ENCODE measurements around the gene GDF10.
A peak's percentile ranks its signal among the peaks of the same experiment; 100 is the strongest.

The GDF10 gene

DNA sequence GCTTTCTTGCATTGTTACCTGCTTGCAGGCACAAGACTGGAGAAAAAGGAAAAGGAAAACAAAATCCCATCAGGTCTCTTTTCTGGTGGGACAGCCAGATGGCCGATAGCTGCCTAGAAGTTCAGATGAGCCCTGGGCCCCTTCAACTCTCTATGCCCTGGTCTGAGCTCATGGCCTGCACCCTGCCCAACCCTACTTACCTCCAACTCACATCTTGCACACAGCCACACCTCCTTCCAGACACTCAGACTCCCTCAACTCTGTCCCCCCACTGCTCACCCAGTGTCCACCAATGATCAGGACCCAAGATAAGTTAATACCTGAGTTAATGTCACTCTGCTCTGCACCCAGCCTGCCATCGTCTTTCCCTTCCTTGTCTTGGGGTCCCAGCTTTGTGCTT, 59.1 kb downstream of the GDF10 start:
- Histone ChIP-seq H4K8ac (ENCODE audit: low read depth, low read length) (no peak overlapping the region), H3K23ac (ENCODE audit: low read length) (no peak overlapping the region), H3K56ac (ENCODE audit: low read length) (no peak overlapping the region), H2BK5ac (ENCODE audit: low read length) (no peak overlapping the region), H3K36me3 (ENCODE audit: control insufficient read depth, insufficient read depth, low read length) (no peaks in the 10 kb centered on the region), H3K79me2 (ENCODE audit: control insufficient read depth, insufficient read depth, low read length) (no peaks in the 10 kb centered on the region), H3K4me1 (ENCODE audit: control insufficient read depth, low read depth, low read length) (no peaks in the 10 kb centered on the region), H3K4me3 (ENCODE audit: low read length) (no peak overlapping the region), H2AK5ac (ENCODE audit: low read length) (no peak overlapping the region), H3K79me1 (ENCODE audit: low read length) (no peaks in the 10 kb centered on the region), H3K9ac (ENCODE audit: low read length) (no peak overlapping the region), H3K4me2 (ENCODE audit: low read length) (no peak overlapping the region), H3K18ac (ENCODE audit: low read length) (no peak overlapping the region), H2BK15ac (replicated peaks; ENCODE audit: low read depth) (no peak overlapping the region), H2BK120ac (ENCODE audit: low read depth, low read length) (no peak overlapping the region), H3K4ac (ENCODE audit: low read depth, low read length) (no peak overlapping the region), H4K5ac (ENCODE audit: low read length) (no peak overlapping the region), H3K27ac (ENCODE audit: low read depth, low read length) (no peak overlapping the region), H3K27me3 (ENCODE audit: insufficient read depth, low read length, poor library complexity) (no peaks in the 10 kb centered on the region)
- no peak for DNase-seq
- no CpG with 5 or more reads among the region's 2 CpGs for WGBS (ENCODE audit: extremely low coverage, insufficient coverage, low lambda C conversion rate)

DNA sequence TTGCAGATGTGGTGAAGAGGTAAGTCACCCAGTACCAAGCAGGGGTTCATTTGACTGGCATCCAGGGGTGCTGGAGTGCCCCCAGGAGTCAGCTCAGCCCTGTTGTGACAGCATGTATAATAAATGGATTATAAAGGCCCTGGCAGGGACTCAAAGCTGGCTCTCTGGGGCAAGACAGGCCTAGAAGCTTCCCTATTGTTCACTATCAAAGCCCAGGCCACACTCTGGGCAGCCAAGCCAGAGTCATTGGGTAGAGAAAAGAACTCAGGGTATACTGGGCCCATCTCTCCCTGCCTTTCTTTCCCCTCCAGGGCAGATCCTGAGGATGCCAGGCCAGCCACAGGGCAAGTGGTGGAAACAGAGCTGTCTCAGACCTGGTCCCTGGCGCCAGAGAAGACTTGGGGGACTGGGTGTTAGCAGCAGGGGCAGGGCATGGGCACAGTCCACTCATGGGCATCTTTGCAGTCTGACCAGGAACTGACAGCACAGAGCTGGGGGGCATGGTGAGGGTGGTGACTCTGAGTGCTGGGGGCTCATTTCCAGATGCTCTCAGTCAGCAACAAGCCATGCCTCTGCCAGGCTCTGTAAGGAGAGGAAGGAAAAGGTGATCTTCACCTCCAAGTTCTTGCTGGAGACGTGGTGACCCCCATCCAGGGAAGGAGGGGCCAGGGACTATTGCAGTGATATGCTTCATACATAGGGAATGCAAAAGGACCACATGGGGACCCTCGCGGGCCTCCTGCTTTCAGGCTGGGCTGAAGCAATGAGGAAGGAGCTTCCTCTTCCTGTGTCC, 59.8 kb downstream of the GDF10 start:
- Histone ChIP-seq H3K23ac (ENCODE audit: low read length) (no peak overlapping the region), H2BK15ac (replicated peaks; ENCODE audit: low read depth) (no peak overlapping the region), H3K27ac (ENCODE audit: low read depth, low read length) (no peak overlapping the region), H3K9ac (ENCODE audit: low read length) (no peak overlapping the region), H3K18ac (ENCODE audit: low read length) (no peak overlapping the region), H3K79me2 (ENCODE audit: control insufficient read depth, insufficient read depth, low read length) (no peaks in the 10 kb centered on the region), H3K4me1 (ENCODE audit: control insufficient read depth, low read depth, low read length) (no peaks in the 10 kb centered on the region), H2AK5ac (ENCODE audit: low read length) (no peak overlapping the region), H3K27me3 (ENCODE audit: insufficient read depth, low read length, poor library complexity) (no peaks in the 10 kb centered on the region), H3K36me3 (ENCODE audit: control insufficient read depth, insufficient read depth, low read length) (no peaks in the 10 kb centered on the region), H4K8ac (ENCODE audit: low read depth, low read length) (no peak overlapping the region), H3K4me3 (ENCODE audit: low read length) (no peak overlapping the region), H3K4me2 (ENCODE audit: low read length) (no peak overlapping the region), H2BK5ac (ENCODE audit: low read length) (no peak overlapping the region), H3K4ac (ENCODE audit: low read depth, low read length) (no peak overlapping the region), H3K79me1 (ENCODE audit: low read length) (no peaks in the 10 kb centered on the region), H3K56ac (ENCODE audit: low read length) (no peak overlapping the region), H4K5ac (ENCODE audit: low read length) (no peak overlapping the region), H2BK120ac (ENCODE audit: low read depth, low read length) (no peak overlapping the region)
- WGBS (ENCODE audit: extremely low coverage, insufficient coverage, low lambda C conversion rate): no CpG with 5 or more reads among the region's 4 CpGs
- no peak for DNase-seq

DNA sequence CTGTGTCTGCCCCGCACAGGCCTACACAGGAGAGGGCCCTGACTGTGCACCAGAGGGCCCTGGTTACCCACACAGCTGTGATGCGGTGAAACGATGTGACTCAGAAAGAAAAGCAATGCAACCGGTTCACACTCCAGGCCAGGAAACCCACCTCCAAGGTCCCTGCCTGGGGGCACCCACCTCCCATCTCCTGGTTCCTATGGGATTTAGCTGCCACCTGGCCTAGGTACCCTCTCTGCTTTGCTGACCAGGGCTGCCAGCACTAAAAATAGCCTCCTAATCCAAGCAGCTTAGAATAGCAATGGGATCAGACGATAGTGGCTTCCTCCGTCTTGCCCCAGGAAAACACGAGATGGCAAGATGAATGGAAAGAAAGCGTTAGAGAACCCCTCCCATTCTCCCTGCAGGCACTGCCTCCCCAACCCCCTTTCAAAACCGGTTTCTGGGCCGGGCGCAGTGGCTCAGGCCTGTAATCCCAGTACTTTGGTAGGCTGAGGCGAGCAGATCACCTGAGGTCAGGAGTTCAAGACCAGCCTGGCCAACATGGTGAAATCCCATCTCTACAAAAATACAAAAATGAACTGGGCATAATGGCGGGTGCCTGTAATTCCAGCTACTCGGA, 60.5 kb downstream of the GDF10 start:
- H3K56ac ChIP-seq (ENCODE audit: low read length): no peak overlapping the region
- no peaks in the 10 kb centered on the region for H3K79me1 ChIP-seq (ENCODE audit: low read length)
- no peaks in the 10 kb centered on the region for H3K4me1 ChIP-seq (ENCODE audit: control insufficient read depth, low read depth, low read length)
- no peak overlapping the region for H3K27ac ChIP-seq (ENCODE audit: low read depth, low read length)
- H3K4me2 ChIP-seq (ENCODE audit: low read length): no peak overlapping the region
- H2AK5ac ChIP-seq (ENCODE audit: low read length): no peak overlapping the region
- no peak overlapping the region for H2BK120ac ChIP-seq (ENCODE audit: low read depth, low read length)
- WGBS (ENCODE audit: extremely low coverage, insufficient coverage, low lambda C conversion rate): no CpG with 5 or more reads among the region's 14 CpGs
- H2BK5ac ChIP-seq (ENCODE audit: low read length): no peak overlapping the region
- no peak overlapping the region for H4K5ac ChIP-seq (ENCODE audit: low read length)
- H3K23ac ChIP-seq (ENCODE audit: low read length): no peak overlapping the region
- no peak for DNase-seq
- H3K36me3 ChIP-seq (ENCODE audit: control insufficient read depth, insufficient read depth, low read length): no peaks in the 10 kb centered on the region
- no peak overlapping the region for H3K4me3 ChIP-seq (ENCODE audit: low read length)
- no peak overlapping the region for H3K18ac ChIP-seq (ENCODE audit: low read length)
- no peak overlapping the region for H3K4ac ChIP-seq (ENCODE audit: low read depth, low read length)
- H3K9ac ChIP-seq (ENCODE audit: low read length): no peak overlapping the region
- no peak overlapping the region for H2BK15ac ChIP-seq (replicated peaks; ENCODE audit: low read depth)
- H4K8ac ChIP-seq (ENCODE audit: low read depth, low read length): no peak overlapping the region
- H3K27me3 ChIP-seq (ENCODE audit: insufficient read depth, low read length, poor library complexity): no peaks in the 10 kb centered on the region
- H3K79me2 ChIP-seq (ENCODE audit: control insufficient read depth, insufficient read depth, low read length): no peaks in the 10 kb centered on the region

DNA sequence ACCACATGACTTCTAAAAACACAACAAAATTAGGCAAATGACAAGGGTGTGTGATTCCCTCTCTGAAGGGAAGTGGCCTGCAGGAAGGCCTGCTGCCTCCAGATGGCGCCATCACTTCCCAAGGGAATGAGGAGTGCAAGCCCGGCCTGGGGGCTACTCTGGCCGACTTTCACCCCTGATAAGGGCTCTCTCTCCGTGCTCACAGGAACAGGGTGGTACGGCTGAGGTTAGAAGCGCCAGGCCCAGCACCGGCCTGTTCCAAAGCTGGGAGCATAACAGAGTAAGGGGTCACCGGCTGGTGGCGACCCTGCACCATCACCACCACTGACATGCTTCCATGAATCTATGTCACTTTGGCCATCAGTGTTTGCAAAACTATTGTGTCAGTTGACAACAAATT, 61.3 kb downstream of the GDF10 start:
- Histone ChIP-seq H2BK15ac (replicated peaks; ENCODE audit: low read depth) (no peak overlapping the region), H3K36me3 (ENCODE audit: control insufficient read depth, insufficient read depth, low read length) (no peaks in the 10 kb centered on the region), H4K5ac (ENCODE audit: low read length) (no peak overlapping the region), H3K4me1 (ENCODE audit: control insufficient read depth, low read depth, low read length) (no peaks in the 10 kb centered on the region), H3K79me1 (ENCODE audit: low read length) (no peaks in the 10 kb centered on the region), H4K8ac (ENCODE audit: low read depth, low read length) (no peak overlapping the region), H2BK5ac (ENCODE audit: low read length) (no peak overlapping the region), H2BK120ac (ENCODE audit: low read depth, low read length) (no peak overlapping the region), H3K79me2 (ENCODE audit: control insufficient read depth, insufficient read depth, low read length) (no peaks in the 10 kb centered on the region), H3K4ac (ENCODE audit: low read depth, low read length) (no peak overlapping the region), H3K18ac (ENCODE audit: low read length) (no peak overlapping the region), H3K23ac (ENCODE audit: low read length) (no peak overlapping the region), H2AK5ac (ENCODE audit: low read length) (no peak overlapping the region), H3K56ac (ENCODE audit: low read length) (no peak overlapping the region), H3K9ac (ENCODE audit: low read length) (no peak overlapping the region), H3K27ac (ENCODE audit: low read depth, low read length) (no peak overlapping the region), H3K4me3 (ENCODE audit: low read length) (no peak overlapping the region), H3K27me3 (ENCODE audit: insufficient read depth, low read length, poor library complexity) (no peaks in the 10 kb centered on the region), H3K4me2 (ENCODE audit: low read length) (no peak overlapping the region)
- WGBS (ENCODE audit: extremely low coverage, insufficient coverage, low lambda C conversion rate): no CpG with 5 or more reads among the region's 9 CpGs
- peak; percentile 88 for DNase-seq

DNA sequence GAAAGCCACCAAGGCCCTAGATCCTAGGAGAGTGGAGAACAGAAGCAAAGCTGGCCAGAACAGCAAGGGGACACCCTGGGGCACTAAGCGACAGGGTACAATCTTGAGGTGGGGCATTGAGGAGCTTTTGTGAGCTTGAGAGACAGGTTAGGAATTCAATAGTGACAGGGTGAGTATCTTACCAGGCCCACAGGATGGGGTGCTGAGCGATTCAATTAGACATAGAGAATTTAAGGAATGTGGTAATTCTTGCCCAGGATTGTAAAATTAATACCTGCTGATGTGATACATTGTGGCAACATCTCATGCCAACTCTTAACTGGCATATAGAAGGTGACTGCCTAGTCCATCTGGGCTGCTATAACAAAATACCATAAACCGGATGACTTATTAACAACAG, 62.2 kb downstream of the GDF10 start:
- Histone ChIP-seq H2BK5ac (ENCODE audit: low read length) (no peak overlapping the region), H3K4me1 (ENCODE audit: control insufficient read depth, low read depth, low read length) (no peaks in the 10 kb centered on the region), H3K4ac (ENCODE audit: low read depth, low read length) (no peak overlapping the region), H3K4me2 (ENCODE audit: low read length) (no peak overlapping the region), H3K56ac (ENCODE audit: low read length) (no peak overlapping the region), H3K4me3 (ENCODE audit: low read length) (no peak overlapping the region), H2AK5ac (ENCODE audit: low read length) (no peak overlapping the region), H3K36me3 (ENCODE audit: control insufficient read depth, insufficient read depth, low read length) (no peaks in the 10 kb centered on the region), H3K9ac (ENCODE audit: low read length) (no peak overlapping the region), H3K23ac (ENCODE audit: low read length) (no peak overlapping the region), H3K27ac (ENCODE audit: low read depth, low read length) (no peak overlapping the region), H3K79me2 (ENCODE audit: control insufficient read depth, insufficient read depth, low read length) (no peaks in the 10 kb centered on the region), H4K5ac (ENCODE audit: low read length) (no peak overlapping the region), H2BK15ac (replicated peaks; ENCODE audit: low read depth) (no peak overlapping the region), H2BK120ac (ENCODE audit: low read depth, low read length) (no peak overlapping the region), H3K27me3 (ENCODE audit: insufficient read depth, low read length, poor library complexity) (no peaks in the 10 kb centered on the region), H4K8ac (ENCODE audit: low read depth, low read length) (no peak overlapping the region), H3K18ac (ENCODE audit: low read length) (no peak overlapping the region), H3K79me1 (ENCODE audit: low read length) (no peaks in the 10 kb centered on the region)
- no peak for DNase-seq
- WGBS (ENCODE audit: extremely low coverage, insufficient coverage, low lambda C conversion rate): no CpG with 5 or more reads among the region's 3 CpGs
